Common myeloid progenitor, CD34-positive (primary cell): Measurements from ENCODE around the gene TBX1.

Experiments used
- CTCF ChIA-PET: fragments of 350-600 bp; sonication (Branson Sonifier 250); formaldehyde crosslinking; loops from one replicate; lab custom pipeline; 2021; ENCODE audit warnings: antibody characterized with exemption; lab: Charles Lee
- POLR2A ChIA-PET: fragments of 350-600 bp; sonication (Branson Sonifier 250); formaldehyde crosslinking; loops from one replicate; lab custom pipeline; 2021; ENCODE audit warnings: antibody characterized with exemption; lab: Charles Lee
- DNase-seq, 3 donors: peaks; one replicate each; pipeline versions ENCODE4 v3.0.0 to v3.0.0-alpha.2; 2013
- H3K27ac ChIP-seq, 2 experiments: 1 replicate in 1 of 2; 2 replicates in 1 of 2; pipeline ENCODE4 v1.7.0; 2013; ENCODE audit warnings: inconsistent platforms in 2 of 2, low read length in 2 of 2, mild to moderate bottlenecking in 2 of 2, low read depth in 1 of 2, moderate library complexity in 1 of 2; ENCODE audit not compliant: severe bottlenecking in 2 of 2, insufficient read depth in 1 of 2, poor library complexity in 1 of 2
- H3K27me3 ChIP-seq, 5 experiments: replicated peaks in 2 of 5; 1 replicate in 3 of 5; 2 replicates in 2 of 5; pipeline versions ENCODE4 v1.6.1 to v1.7.0; 2013; ENCODE audit warnings: low read length in 4 of 5, mild to moderate bottlenecking in 2 of 5, moderate library complexity in 2 of 5, inconsistent platforms in 1 of 5; ENCODE audit not compliant: insufficient read depth in 5 of 5, control insufficient read depth in 4 of 5
- H3K36me3 ChIP-seq, 4 experiments: 1 replicate in 2 of 4; 2 replicates in 2 of 4; pipeline versions ENCODE4 v1.6.1 to v1.7.0; 2013; ENCODE audit warnings: low read length in 3 of 4, control low read depth in 1 of 4, mild to moderate bottlenecking in 1 of 4; ENCODE audit not compliant: control insufficient read depth in 4 of 4, insufficient read depth in 4 of 4
- H3K4me1 ChIP-seq, 4 experiments: 1 replicate in 3 of 4; 2 replicates in 1 of 4; pipeline versions ENCODE4 v1.6.1 to v1.7.1; 2013; ENCODE audit warnings: low read length in 3 of 4, mild to moderate bottlenecking in 3 of 4, control low read depth in 1 of 4, inconsistent platforms in 1 of 4, moderate library complexity in 1 of 4; ENCODE audit not compliant: control insufficient read depth in 4 of 4, insufficient read depth in 4 of 4; ENCODE audit errors: control extremely low read depth in 1 of 4
- H3K4me3 ChIP-seq, 7 experiments: 1 replicate in 4 of 7; 2 replicates in 3 of 7; pipeline versions ENCODE4 v1.5.1 to v1.7.0; 2013; ENCODE audit warnings: mild to moderate bottlenecking in 7 of 7, low read length in 6 of 7, moderate library complexity in 6 of 7, inconsistent platforms in 2 of 7, low read depth in 2 of 7, control low read depth in 1 of 7; ENCODE audit not compliant: insufficient read depth in 4 of 7, control insufficient read depth in 1 of 7; ENCODE audit errors: extremely low read depth in 1 of 7
- H3K9me3 ChIP-seq, 5 experiments: 1 replicate in 4 of 5; 2 replicates in 1 of 5; pipeline versions ENCODE4 v1.6.1 to v1.7.1; 2013; ENCODE audit warnings: low read length in 4 of 5, mild to moderate bottlenecking in 2 of 5, inconsistent platforms in 1 of 5, low read depth in 1 of 5, moderate library complexity in 1 of 5; ENCODE audit not compliant: control insufficient read depth in 4 of 5, insufficient read depth in 2 of 5; ENCODE audit errors: control extremely low read depth in 1 of 5
- WGBS: methylation state at CpG from one replicate; pipeline ENCODE4 v1.1.5; 2013; ENCODE audit not compliant: insufficient coverage; 5-methylcytosine and 5-hydroxymethylcytosine counted together

Gene TBX1

GRCh38 chr22:19795617-19796008 is 35.0 kb downstream of the TBX1 start:
- H3K27me3 ChIP-seq: no peaks in the 10 kb centered on the region
- H3K36me3 ChIP-seq: peaks cover 0 to 15% (median 7%) of the 10 kb centered on the region in 4 experiments
- WGBS: 97% methylated on average over 5 of the region's 6 CpGs
- ChIA-PET CTCF (interaction anchor here (1.0 kb wide), 1 partner anchor 12 kb away, joined by 3 read pairs; no protein-coding TSS in a partner anchor), POLR2A (no interaction called here)
- H3K4me1 ChIP-seq: no peaks in the 10 kb centered on the region
- no peak overlapping the region for H3K4me3 ChIP-seq
- no peak for DNase-seq
- H3K9me3 ChIP-seq: peaks cover 1 to 17% (median 8%) of the 10 kb centered on the region in 5 experiments
- no peak overlapping the region for H3K27ac ChIP-seq

DNA sequence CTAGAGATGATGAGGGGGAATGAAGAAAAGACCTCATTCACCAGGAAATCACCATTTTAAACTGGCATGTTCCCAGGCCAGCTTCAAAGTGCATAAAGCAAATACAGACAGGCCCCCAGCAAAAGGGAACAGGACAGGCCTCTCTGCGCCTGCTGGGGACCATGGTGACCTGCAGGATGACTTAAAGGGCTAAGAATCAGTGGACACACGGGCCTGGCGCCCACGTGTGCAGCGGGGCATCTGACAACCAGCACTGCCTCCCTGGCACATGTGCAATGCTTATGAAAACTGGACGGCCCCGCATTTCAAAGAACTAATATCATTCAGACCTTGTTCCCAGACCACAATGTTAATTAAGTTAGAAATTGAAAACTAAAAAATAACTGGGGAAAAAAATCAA is 35.6 kb downstream of the TBX1 start:
- POLR2A ChIA-PET: no interaction called here

GRCh38 chr22:19797086-19798002 is 36.8 kb downstream of the TBX1 start:
- CTCF ChIA-PET: interaction anchor here (1.0 kb wide), 1 partner anchor 19 kb away, joined by 3 read pairs; no protein-coding TSS in a partner anchor
- POLR2A ChIA-PET: no interaction called here
- Histone ChIP-seq H3K4me1 (no peaks in the 10 kb centered on the region), H3K27ac (no peak overlapping the region), H3K36me3 (peaks cover 0 to 13% (median 2%) of the 10 kb centered on the region in 4 experiments), H3K4me3 (no peak overlapping the region), H3K9me3 (peaks cover 0 to 5% (median 1%) of the 10 kb centered on the region in 5 experiments), H3K27me3 (no peaks in the 10 kb centered on the region)
- WGBS: 90% methylated on average over 20 of the region's 24 CpGs
- no peak for DNase-seq

More for the DNA sequence above, 35.6 kb downstream of the TBX1 start:
- CTCF ChIA-PET: no interaction called here
- WGBS: 94% methylated on average over 5 of the region's 7 CpGs
- Histone ChIP-seq H3K9me3 (peaks cover 1 to 17% (median 8%) of the 10 kb centered on the region in 5 experiments), H3K27ac (no peak overlapping the region), H3K36me3 (peaks cover 0 to 15% (median 7%) of the 10 kb centered on the region in 4 experiments), H3K27me3 (no peaks in the 10 kb centered on the region), H3K4me3 (no peak overlapping the region), H3K4me1 (no peaks in the 10 kb centered on the region)
- DNase-seq: no peak

DNA sequence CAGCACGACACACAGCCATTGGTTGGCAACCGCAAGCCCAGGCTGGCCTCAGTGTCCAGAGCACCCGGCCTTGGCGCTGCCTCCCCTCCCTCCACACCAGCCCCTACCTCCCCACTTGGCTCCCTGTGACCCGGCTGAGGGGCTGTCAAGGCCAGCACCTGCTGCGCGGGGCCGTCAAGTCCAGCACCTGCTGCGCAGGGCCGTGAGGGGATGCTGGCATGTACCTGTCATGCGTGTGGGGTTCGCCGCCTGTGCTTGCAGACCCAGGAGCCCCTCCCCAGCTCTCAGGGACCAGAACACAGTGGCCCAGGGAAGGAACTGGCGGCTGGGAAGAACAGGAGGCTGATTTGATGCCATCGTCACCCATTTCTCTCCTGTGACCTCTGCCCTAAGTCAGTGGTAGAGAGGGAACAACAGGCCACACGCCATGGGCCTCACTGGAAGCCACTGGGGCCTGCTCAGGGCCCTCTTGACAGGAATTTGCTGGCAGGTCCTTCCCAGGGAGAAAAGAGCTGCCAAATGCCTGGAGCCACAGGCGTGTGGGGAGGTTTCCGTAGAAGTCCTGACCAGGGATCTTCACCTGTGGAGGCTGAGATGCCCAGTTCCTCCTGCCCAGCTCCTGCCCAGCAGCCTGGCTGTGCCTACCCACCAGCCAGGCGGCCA is 37.6 kb downstream of the TBX1 start:
- CTCF ChIA-PET: interaction anchor here (1.0 kb wide), 1 partner anchor 19 kb away, joined by 3 read pairs; no protein-coding TSS in a partner anchor
- H3K27me3 ChIP-seq: no peaks in the 10 kb centered on the region
- no peak overlapping the region for H3K27ac ChIP-seq
- no peak overlapping the region for H3K4me3 ChIP-seq
- WGBS: 98% methylated on average over 15 of the region's 19 CpGs
- H3K4me1 ChIP-seq: no peaks in the 10 kb centered on the region
- H3K36me3 ChIP-seq: peaks cover 0 to 14% (median 2%) of the 10 kb centered on the region in 4 experiments
- H3K9me3 ChIP-seq: peaks cover 0 to 3% (median under 1%) of the 10 kb centered on the region in 5 experiments
- POLR2A ChIA-PET: no interaction called here
- DNase-seq: no peak

GRCh38 chr22:19798891-19799293 is 38.3 kb downstream of the TBX1 start:
- ChIA-PET POLR2A (no interaction called here), CTCF (no interaction called here)
- Histone ChIP-seq H3K4me1 (no peaks in the 10 kb centered on the region), H3K4me3 (no peak overlapping the region), H3K36me3 (peaks cover 0 to 14% (median 2%) of the 10 kb centered on the region in 4 experiments), H3K27ac (no peak overlapping the region), H3K9me3 (peaks cover 0 to 2% (median 0%) of the 10 kb centered on the region in 5 experiments), H3K27me3 (no peaks in the 10 kb centered on the region)
- no peak for DNase-seq
- WGBS: 93% methylated on average over 6 of the region's 9 CpGs

GRCh38 chr22:19799322-19800190 is 39.0 kb downstream of the TBX1 start:
- Histone ChIP-seq H3K36me3 (peaks cover 0 to 14% (median 2%) of the 10 kb centered on the region in 4 experiments), H3K27ac (no peak overlapping the region), H3K27me3 (no peaks in the 10 kb centered on the region), H3K4me3 (no peak overlapping the region), H3K4me1 (no peaks in the 10 kb centered on the region), H3K9me3 (no peaks in the 10 kb centered on the region)
- CTCF ChIA-PET: interaction anchor here (1.4 to 1.6 kb wide), 2 partner anchors 7 to 86 kb away, joined by 3 to 4 read pairs; no protein-coding TSS in a partner anchor
- POLR2A ChIA-PET: no interaction called here
- WGBS: 95% methylated on average over 35 of the region's 35 CpGs
- DNase-seq: no peak
